HEK293 (cell line): ENCODE data around the gene ATP8A2.

ENCODE experiments used
- CTCF ChIP-seq: fragments of 450-650 bp; formaldehyde crosslinking; IDR thresholded peaks from 2 replicates; pipeline ENCODE4 v1.5.1; 2016; ENCODE audit warnings: missing biosample characterization, missing genetic modification characterization
- GLI4 ChIP-seq: fragments of 450-650 bp; formaldehyde crosslinking; IDR thresholded peaks from 2 replicates; pipeline ENCODE4 v1.5.1; 2016; ENCODE audit warnings: missing biosample characterization, missing genetic modification characterization

- TF ChIP-seq GLI4 (tag by site-specific recombination) (no peak), CTCF (tag by site-specific recombination) (no peak)
These were observed 359.3 kb downstream of the ATP8A2 start for GRCh38 chr13:25731037-25731436.
